ENCODE results near the gene ZNF839.

Gene ZNF839

GRCh38 chr14:102371361-102371760, 51.8 kb downstream of the ZNF839 start:
- Histone ChIP-seq H3K4me3 (ENCODE audit: low read depth, low read length) (no peak overlapping the region), H3K27ac (no peak overlapping the region), H3K36me3 (replicated peaks) (no peaks in the 10 kb centered on the region), H3K27me3 (replicated peaks) (no peaks in the 10 kb centered on the region)
- no peak for DNase-seq
- TF ChIP-seq CTCF (IDR thresholded peaks at IDR 0.05; ENCODE audit: low read depth, low read length, missing control alignments), result no peak
- in situ Hi-C loops (cut with HindIII; ENCODE audit: low pct_ligation_motif_present, low sequenced_read_pairs), result no loop called here

DNA sequence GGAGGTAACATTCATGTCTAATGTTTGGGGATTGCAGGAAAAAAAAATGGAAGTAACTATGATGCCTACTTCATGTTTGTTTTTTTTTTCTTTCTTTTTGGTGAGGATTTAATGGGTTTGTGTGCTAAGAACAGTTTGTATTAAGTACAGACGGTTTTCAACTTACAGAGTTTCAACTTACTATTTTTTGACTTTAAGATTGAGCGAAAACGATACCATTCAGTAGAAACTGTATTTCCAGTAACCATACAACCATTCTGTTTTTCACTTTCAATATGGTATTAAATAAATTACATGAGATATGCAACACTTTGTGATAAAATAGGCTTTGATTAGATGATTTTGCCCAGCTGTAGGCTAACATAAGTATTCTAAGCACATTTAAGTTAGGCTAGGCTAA, 53.6 kb downstream of the ZNF839 start:
- H3K27ac ChIP-seq, result no peak overlapping the region
- no peak for TF ChIP-seq CTCF (IDR thresholded peaks at IDR 0.05; ENCODE audit: low read depth, low read length, missing control alignments)
- no peak for DNase-seq
- no peak overlapping the region for H3K4me3 ChIP-seq (ENCODE audit: low read depth, low read length)
- in situ Hi-C loops (cut with HindIII; ENCODE audit: low pct_ligation_motif_present, low sequenced_read_pairs), result no loop called here
- H3K36me3 ChIP-seq (replicated peaks), result peaks cover 2% of the 10 kb centered on the region
- no peaks in the 10 kb centered on the region for H3K27me3 ChIP-seq (replicated peaks)

GRCh38 chr14:102374264-102374663, 54.7 kb downstream of the ZNF839 start:
- Histone ChIP-seq H3K27me3 (replicated peaks) (no peaks in the 10 kb centered on the region), H3K27ac (no peak overlapping the region), H3K36me3 (replicated peaks) (peaks cover 2% of the 10 kb centered on the region), H3K4me3 (ENCODE audit: low read depth, low read length) (no peak overlapping the region)
- no peak for TF ChIP-seq CTCF (IDR thresholded peaks at IDR 0.05; ENCODE audit: low read depth, low read length, missing control alignments)
- no peak for DNase-seq
- in situ Hi-C loops (cut with HindIII; ENCODE audit: low pct_ligation_motif_present, low sequenced_read_pairs), result no loop called here

DNA sequence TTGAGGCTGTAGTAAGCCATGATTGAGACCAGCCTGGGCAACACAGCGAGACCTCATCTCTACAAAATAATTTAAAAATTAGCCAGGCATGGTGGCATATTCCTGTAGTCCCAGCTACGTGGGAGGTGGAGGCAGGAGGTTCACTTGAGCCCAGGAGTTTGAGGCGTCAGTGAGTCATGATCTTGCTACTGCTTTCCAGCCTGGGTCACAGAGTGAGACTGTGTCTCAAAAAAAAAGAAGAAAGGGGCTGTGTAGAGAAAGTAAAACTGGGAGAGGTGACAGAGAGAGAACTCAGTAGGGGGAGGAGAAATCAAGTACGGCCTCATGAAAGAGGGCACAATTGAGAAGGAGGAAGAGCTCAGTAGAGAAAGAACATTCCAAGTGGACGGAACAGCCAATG, 55.6 kb downstream of the ZNF839 start:
- H3K27me3 ChIP-seq (replicated peaks), result no peaks in the 10 kb centered on the region
- H3K4me3 ChIP-seq (ENCODE audit: low read depth, low read length), result no peak overlapping the region
- DNase-seq, result no peak
- no peak for TF ChIP-seq CTCF (IDR thresholded peaks at IDR 0.05; ENCODE audit: low read depth, low read length, missing control alignments)
- in situ Hi-C loops (cut with HindIII; ENCODE audit: low pct_ligation_motif_present, low sequenced_read_pairs), result no loop called here
- H3K27ac ChIP-seq, result no peak overlapping the region
- peaks cover 2% of the 10 kb centered on the region for H3K36me3 ChIP-seq (replicated peaks)

- no peak for TF ChIP-seq CTCF (IDR thresholded peaks at IDR 0.05; ENCODE audit: low read depth, low read length, missing control alignments)
- DNase-seq, result no peak
- in situ Hi-C loops (cut with HindIII; ENCODE audit: low pct_ligation_motif_present, low sequenced_read_pairs), result no loop called here
- H3K4me3 ChIP-seq (ENCODE audit: low read depth, low read length), result no peak overlapping the region
- H3K36me3 ChIP-seq (replicated peaks), result peaks cover 5% of the 10 kb centered on the region
- H3K27me3 ChIP-seq (replicated peaks), result no peaks in the 10 kb centered on the region
- H3K27ac ChIP-seq, result no peak overlapping the region
These were observed 58.1 kb downstream of the ZNF839 start for GRCh38 chr14:102377696-102378095.

- DNase-seq, result no peak
- in situ Hi-C loops (cut with HindIII; ENCODE audit: low pct_ligation_motif_present, low sequenced_read_pairs), result no loop called here
- Histone ChIP-seq H3K27me3 (replicated peaks) (no peaks in the 10 kb centered on the region), H3K27ac (no peak overlapping the region), H3K4me3 (ENCODE audit: low read depth, low read length) (no peak overlapping the region), H3K36me3 (replicated peaks) (peaks cover 7% of the 10 kb centered on the region)
- no peak for TF ChIP-seq CTCF (IDR thresholded peaks at IDR 0.05; ENCODE audit: low read depth, low read length, missing control alignments)
These were observed 59.3 kb downstream of the ZNF839 start for GRCh38 chr14:102378830-102379229.

All from brain microvascular endothelial cell (primary cell).